Inflammatory macrophage (primary cell): ENCODE measurements around the gene MAOB.

ENCODE experiments used
- DNase-seq, 2 donors: peaks; one replicate each; pipeline ENCODE4 v3.0.0-alpha.2; 2020 to 2022

Gene MAOB

GRCh38 chrX:43860646-43861370 lies 21.4 kb downstream of the MAOB start:
- no peak for DNase-seq

GRCh38 chrX:43853225-43853828 lies 28.9 kb downstream of the MAOB start:
- no peak for DNase-seq

- no peak for DNase-seq
Measured at GRCh38 chrX:43850629-43851028, 31.6 kb downstream of the MAOB start.

- DNase-seq, result no peak
Measured at GRCh38 chrX:43849173-43849572, 33.1 kb downstream of the MAOB start.

- DNase-seq, result no peak
Measured at GRCh38 chrX:43847352-43847751, 34.9 kb downstream of the MAOB start.

GRCh38 chrX:43846558-43846957 lies 35.7 kb downstream of the MAOB start:
- no peak for DNase-seq

- no peak for DNase-seq
Measured at GRCh38 chrX:43845776-43846175, 36.5 kb downstream of the MAOB start.

GRCh38 chrX:43840265-43840664 lies 42.0 kb downstream of the MAOB start:
- no peak for DNase-seq

- DNase-seq, result peak; percentile 21 to 49
Measured at GRCh38 chrX:43836435-43837184, 45.6 kb downstream of the MAOB start.

GRCh38 chrX:43835559-43835958 lies 46.7 kb downstream of the MAOB start:
- peak; percentile 71 to 80 for DNase-seq

- DNase-seq, result no peak
Measured at GRCh38 chrX:43827791-43828190, 54.5 kb downstream of the MAOB start.

- DNase-seq, result no peak
Measured at GRCh38 chrX:43822014-43822413, 60.2 kb downstream of the MAOB start.

- DNase-seq, result no peak
Measured at GRCh38 chrX:43817444-43817843, 64.8 kb downstream of the MAOB start.

GRCh38 chrX:43815209-43815608 lies 67.0 kb downstream of the MAOB start:
- DNase-seq, result no peak

- peak; percentile 5 to 6 for DNase-seq
Measured at GRCh38 chrX:43813898-43814297, 68.4 kb downstream of the MAOB start.

- DNase-seq, result no peak
Measured at GRCh38 chrX:43813319-43813718, 68.9 kb downstream of the MAOB start.

- no peak for DNase-seq
Measured at GRCh38 chrX:43809463-43809862, 72.8 kb downstream of the MAOB start.

- no peak for DNase-seq
Measured at GRCh38 chrX:43808231-43808630, 74.0 kb downstream of the MAOB start.

GRCh38 chrX:43805579-43805978 lies 76.7 kb downstream of the MAOB start:
- no peak for DNase-seq

GRCh38 chrX:43804021-43804420 lies 78.2 kb downstream of the MAOB start:
- no peak for DNase-seq

GRCh38 chrX:43785930-43786591 lies 96.2 kb downstream of the MAOB start:
- DNase-seq, result no peak

GRCh38 chrX:43758044-43758443 lies 124.2 kb downstream of the MAOB start:
- DNase-seq, result no peak

GRCh38 chrX:43756076-43756475 lies 126.2 kb downstream of the MAOB start:
- no peak for DNase-seq
